RCC 7860 (cell line): ENCODE data around the gene DSTYK.

Source experiments
- DNase-seq: peaks from one replicate; pipeline ENCODE4 v3.0.0-alpha.2; 2015; ENCODE audit warnings: low spot score
- FAIRE-seq: peaks from 2 replicates; lab custom pipeline; 2012; peaks lifted over from hg19 to GRCh38; lab: Jason Lieb, UNC

DSTYK gene

DNA sequence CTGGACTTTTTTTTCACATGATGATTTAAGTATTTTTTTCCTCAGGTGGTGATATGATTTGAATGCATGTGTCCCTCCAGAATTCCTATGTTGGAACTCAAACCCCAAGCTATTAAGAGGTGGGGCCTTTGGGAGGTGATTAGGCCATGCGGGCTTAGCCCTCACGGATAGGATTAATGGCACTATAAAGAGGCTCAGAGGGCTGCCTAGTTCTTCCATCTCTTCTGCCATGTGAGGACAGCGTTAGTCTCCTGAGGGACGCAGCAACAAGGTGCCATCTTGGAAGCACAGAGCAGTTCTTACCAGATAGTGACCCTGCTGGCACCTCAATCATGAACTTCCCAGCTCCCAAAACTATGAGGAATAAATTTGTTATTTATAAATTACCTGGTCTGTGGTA is 71.4 kb downstream of the DSTYK start:
- FAIRE-seq (no peak), DNase-seq (no peak)

DNA sequence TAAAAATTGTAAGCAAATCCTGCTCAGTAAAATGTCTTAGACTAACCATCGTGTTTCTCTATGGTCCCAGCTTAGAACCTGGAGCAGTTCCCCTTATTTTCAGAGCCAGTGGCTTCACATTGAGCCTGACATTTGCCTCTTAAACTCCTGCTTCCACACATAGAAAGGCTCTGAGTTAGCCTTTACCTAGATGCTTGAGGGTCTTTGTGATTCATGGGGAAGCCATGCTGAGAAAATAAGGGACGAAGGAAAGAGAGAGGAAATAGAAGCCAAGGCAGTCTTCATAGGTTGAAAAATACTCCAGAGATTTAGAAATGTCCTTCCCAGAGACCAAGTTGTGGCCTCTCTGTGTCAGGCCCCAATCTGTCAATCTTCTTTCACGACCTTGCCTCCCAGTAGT is 73.6 kb downstream of the DSTYK start:
- no peak for DNase-seq
- no peak for FAIRE-seq

DNA sequence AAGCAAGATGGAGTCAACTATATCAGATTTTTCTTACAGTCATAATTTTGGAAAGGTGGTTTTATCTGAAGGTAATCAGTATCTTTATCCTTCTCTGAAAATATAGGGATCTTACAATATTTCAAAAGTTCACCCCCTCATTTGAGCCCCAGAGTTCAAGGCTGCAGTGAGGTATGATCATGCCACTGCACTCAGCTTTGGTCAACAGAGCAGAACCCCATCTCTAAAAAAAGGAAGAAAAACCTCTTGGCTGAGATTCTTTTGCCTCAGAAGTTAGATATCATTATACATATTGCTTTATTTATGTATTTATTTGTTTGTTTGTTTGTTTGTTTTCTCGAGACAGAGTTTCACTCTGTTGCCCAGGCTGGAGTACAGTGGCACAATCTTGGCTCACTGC is 78.2 kb downstream of the DSTYK start:
- no peak for FAIRE-seq
- DNase-seq: no peak

DNA sequence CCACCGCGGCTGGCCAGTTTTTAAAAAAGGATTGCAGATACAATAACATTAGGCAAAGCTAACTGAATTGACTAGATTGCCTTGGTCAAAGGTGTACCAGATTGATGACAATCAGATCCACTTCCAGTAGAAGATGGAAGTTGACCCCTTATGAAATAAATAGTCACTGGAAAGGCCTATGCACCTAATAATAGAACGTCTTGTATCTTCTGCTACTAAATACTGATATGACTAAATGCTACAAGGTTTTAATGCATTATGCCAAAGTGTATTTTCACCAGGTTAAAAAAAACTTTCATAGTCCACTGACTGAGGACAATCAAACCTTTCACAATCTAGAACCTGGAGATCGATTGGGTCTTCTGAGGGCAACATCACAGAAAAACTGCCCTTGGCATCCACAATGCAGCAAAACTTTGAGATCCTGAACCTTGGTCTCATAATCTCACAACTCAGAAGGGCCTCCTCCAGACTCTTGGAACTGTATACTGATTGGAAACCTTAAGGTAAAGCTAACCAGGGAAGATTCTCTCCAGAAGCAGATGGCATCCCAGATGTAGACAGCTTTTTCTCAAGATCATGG is 82.0 kb downstream of the DSTYK start:
- FAIRE-seq (no peak), DNase-seq (no peak)

DNA sequence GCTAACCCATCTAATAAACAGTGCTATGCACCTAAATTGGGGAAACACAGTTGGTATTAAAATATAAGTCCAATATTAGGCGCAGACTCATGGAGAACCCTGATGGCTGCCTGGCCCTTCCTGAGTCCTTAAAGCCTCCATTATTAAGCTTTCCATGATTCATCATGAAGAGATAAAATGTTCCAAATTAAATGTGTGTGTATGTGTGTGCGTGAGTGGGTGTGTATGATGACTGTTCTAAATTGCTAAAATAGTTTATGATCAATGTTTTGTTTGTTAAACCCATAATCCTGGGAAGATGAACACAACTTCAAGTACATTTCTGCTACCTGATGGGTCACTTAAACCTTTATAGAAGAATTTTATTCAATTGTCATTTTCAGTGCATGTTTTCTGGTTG is 83.5 kb downstream of the DSTYK start:
- no peak for FAIRE-seq
- no peak for DNase-seq

DNA sequence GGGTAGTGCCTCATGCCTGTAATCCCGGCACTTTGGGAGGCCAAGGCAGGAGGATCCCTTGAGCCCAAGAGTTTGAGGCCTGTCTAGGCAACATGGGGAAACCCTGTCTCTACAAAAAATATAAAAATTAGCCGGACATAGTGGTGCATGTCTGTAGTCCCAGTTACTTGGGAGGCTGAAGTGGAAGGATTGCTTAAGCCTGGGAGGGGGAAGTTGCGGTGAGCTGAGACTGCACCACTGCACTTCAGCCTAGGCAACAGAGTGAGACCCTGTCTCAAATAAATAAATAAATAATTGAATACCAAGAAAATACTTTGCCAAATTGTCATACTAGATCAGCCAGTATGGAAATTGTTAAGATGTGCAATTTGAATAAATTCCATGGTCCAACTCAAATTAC is 83.9 kb downstream of the DSTYK start:
- FAIRE-seq (no peak), DNase-seq (no peak)

GRCh38 chr1:205124726-205125125 is 86.8 kb downstream of the DSTYK start:
- DNase-seq (no peak), FAIRE-seq (no peak)

- FAIRE-seq: no peak
- DNase-seq: no peak
Observed at GRCh38 chr1:205122489-205122882, 89.0 kb downstream of the DSTYK start.

GRCh38 chr1:205121660-205122488 is 89.6 kb downstream of the DSTYK start, which contains the start of gene RBBP5:
TSS of gene RBBP5 (minus strand) at chr1:205121978. CDS start at chr1:205121873, 105 bp downstream.
- peak; percentile 78 for FAIRE-seq
- peak; percentile 93 for DNase-seq

- no peak for DNase-seq
- FAIRE-seq: no peak
Observed at GRCh38 chr1:205118752-205119151, 92.8 kb downstream of the DSTYK start.

DNA sequence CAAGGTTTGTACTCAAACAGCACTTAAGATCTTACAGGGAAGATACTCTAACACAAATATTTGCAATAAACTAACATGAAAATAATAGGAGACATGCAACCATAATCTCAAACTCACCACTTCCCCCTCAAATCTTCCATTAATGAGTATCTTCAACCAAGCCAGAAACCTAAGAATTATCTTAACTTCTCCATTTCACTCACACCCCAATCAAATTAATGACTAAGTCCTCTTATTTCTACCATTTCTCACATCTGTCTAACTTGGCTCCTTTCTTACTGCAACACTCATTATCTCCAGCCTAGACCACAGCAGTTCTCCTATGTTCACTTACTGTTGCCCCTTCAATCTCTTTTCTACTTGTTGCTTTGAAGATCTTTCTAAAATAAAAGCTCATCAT is 100.1 kb downstream of the DSTYK start:
- DNase-seq: no peak
- FAIRE-seq: no peak

GRCh38 chr1:205109711-205110110 is 101.8 kb downstream of the DSTYK start:
- FAIRE-seq: no peak

GRCh38 chr1:205109269-205109668 is 102.2 kb downstream of the DSTYK start:
- no peak for FAIRE-seq
- no peak for DNase-seq

More at GRCh38 chr1:205109711-205110110, 101.8 kb downstream of the DSTYK start:
- no peak for DNase-seq

- FAIRE-seq (no peak), DNase-seq (no peak)
Observed at GRCh38 chr1:205108464-205108863, 103.0 kb downstream of the DSTYK start.

DNA sequence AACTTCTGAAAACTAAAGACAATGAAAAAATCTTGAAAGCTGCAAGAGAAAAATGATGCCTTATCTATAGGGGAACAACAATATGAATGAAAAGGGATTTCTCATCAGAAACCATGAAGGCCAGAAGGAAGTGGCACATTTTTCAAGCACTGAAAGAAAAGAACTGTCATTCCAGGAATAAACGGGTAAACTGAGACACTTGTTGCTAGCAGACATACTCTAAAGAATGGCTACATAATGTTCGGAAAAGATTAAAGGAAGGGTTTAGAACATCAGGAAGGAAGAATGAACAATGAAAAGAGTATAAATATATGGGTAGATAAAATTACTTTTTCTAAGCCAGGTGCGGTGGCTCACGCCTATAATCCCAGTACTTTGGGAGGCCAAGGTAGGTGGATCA is 104.2 kb downstream of the DSTYK start:
- no peak for DNase-seq

GRCh38 chr1:205102404-205102803 is 109.1 kb downstream of the DSTYK start:
- no peak for FAIRE-seq
- no peak for DNase-seq

More for the DNA sequence above, 104.2 kb downstream of the DSTYK start:
- FAIRE-seq: no peak

- DNase-seq: no peak
- no peak for FAIRE-seq
Observed at GRCh38 chr1:205098242-205098641, 113.3 kb downstream of the DSTYK start.

DNA sequence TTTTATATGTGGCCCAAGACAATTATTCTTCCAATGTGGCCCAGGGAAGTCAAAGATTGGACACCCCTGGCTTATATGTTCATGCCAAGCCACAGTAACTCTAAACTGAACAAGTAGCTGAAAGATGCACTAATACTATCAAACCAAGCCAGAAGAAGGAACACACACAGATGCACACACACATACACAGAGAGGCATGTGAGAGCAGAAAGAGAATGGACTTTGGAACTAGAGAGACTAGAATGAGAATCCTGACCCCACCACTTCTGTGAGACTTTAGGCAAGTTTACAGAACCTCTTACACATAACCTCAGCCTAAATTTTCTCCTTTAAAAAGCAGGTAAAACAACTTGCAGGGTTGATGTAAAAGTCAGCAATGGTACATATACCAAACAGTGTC is 116.1 kb downstream of the DSTYK start:
- FAIRE-seq: no peak

More for the DNA sequence above, 116.1 kb downstream of the DSTYK start:
- no peak for DNase-seq
